Forelimb muscle (tissue), 1 donor: ENCODE measurements around the gene DSCAML1. TPM values are rescaled to one million over a fixed set of nuclear protein-coding genes. Genes with fewer than 3 reads are reported as not detected.

Source experiments
- DNase-seq: peaks from one replicate; pipeline ENCODE4 v3.0.0-alpha.2; 2013; ENCODE audit warnings: low read depth
- polyA plus RNA-seq: library from polyadenylated mRNA; unstranded; fragments of 120-200 nt; gene quantifications from one replicate; pipeline ENCODE4 v1.2.1, GENCODE V29; 2013; ENCODE audit not compliant: insufficient read length

Gene DSCAML1
- polyA plus RNA-seq, 1 donor: 0.63 TPM

GRCh38 chr11:117754030-117754429 is 43.0 kb downstream of the DSCAML1 start:
- DNase-seq: no peak

DNA sequence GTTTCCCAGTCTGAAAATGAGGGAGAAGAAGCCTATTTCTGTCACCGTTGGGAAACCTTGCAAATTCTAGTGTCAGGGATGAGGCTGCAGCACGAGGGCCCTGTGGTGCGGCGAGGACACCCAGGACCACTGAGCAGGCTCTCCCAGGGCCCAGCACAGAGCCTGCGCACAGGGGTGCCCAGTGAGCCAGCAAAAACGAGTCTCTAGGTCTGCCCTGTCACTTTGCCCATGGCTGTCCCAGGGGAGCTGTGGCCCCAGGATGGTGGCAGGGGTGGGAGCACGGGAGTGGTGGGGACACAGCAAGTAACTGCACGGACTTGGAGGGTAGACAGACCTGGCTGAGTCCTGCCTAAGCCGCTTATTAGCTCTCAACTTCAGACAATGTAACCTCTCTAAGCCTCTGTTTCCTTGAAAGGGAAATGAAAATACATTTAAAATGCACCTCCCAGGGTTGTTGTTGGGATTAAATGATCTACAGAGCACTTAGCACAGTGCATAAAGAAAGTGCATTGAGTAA is 44.2 kb downstream of the DSCAML1 start:
- DNase-seq: no peak

- DNase-seq: no peak
These were observed 44.9 kb downstream of the DSCAML1 start for GRCh38 chr11:117752071-117752470.

DNA sequence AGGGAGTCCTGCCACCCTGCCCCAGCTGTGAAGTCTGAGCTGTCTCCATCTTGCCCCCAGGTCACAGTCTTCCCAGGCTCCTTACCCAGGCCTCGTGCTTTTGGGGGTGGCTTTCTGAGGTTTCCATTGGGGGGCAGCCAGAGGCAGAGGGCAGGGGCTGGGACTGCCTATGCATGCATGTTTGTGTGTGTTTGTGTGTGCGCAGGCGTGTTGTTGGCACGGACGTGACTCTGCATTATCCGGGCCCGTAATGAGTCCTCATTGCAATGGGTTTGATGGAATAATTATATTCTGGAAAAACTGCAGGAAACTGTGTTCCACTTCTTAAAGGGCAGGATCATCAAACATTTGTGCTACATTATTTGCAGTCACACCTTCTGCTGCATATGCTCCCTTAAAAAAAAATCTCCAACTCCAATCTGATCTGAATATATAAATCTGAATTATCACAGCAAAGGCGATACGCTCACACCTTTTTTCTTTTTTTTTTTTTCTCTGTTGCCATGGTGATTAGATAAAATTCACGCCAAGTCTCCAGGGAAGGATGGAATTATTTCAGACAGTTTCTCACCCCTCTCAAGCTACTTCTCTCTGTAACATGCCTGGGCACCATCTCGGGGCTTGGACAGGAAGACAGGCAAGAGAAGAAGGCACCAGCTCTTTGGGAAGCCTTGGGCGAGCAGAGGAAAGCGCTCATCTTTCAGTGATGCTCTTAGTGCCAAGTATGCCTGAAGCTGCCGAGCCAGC is 45.9 kb downstream of the DSCAML1 start:
- DNase-seq: no peak

DNA sequence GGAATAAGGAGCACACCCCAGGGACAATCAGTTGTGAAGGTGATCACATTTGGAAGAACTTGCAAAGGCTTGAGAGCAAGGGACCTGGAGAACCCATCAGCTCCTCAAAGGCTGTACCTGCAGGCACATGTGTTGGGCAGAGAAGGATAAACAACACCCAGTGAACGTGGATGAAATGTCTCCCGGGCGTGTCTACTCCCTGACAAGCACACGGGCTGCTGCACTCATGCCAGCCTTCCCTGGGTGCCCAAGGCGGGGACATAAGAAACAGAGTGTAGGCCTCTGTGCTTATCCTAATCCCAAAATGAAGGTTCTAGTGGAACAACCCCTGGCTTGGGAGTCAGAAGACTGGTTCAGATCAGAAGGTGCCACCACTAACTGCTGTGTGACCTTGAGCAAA is 46.7 kb downstream of the DSCAML1 start:
- no peak for DNase-seq

DNA sequence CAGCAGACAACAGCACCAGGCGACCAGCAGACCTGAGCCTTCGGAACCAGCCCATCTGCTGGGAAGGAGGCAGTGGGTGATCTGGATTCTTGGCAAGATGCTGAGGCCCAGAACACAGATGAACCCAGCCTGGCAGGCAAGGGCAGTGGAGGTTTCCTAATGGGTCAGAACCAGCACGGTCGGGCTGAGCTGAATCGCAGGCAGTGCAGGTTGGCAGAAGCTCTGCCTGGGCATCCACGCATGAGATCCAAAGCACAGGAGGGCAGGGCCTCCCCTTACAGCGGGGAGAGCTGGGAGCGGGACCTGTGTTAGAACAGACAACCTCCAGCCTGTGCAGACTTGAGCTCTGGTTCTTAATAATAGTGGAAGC is 47.5 kb downstream of the DSCAML1 start:
- DNase-seq: no peak

- no peak for DNase-seq
These were observed 48.1 kb downstream of the DSCAML1 start for GRCh38 chr11:117748771-117749540.

GRCh38 chr11:117747892-117748291 is 49.1 kb downstream of the DSCAML1 start:
- no peak for DNase-seq

- no peak for DNase-seq
These were observed 51.7 kb downstream of the DSCAML1 start for GRCh38 chr11:117745346-117745745.

DNA sequence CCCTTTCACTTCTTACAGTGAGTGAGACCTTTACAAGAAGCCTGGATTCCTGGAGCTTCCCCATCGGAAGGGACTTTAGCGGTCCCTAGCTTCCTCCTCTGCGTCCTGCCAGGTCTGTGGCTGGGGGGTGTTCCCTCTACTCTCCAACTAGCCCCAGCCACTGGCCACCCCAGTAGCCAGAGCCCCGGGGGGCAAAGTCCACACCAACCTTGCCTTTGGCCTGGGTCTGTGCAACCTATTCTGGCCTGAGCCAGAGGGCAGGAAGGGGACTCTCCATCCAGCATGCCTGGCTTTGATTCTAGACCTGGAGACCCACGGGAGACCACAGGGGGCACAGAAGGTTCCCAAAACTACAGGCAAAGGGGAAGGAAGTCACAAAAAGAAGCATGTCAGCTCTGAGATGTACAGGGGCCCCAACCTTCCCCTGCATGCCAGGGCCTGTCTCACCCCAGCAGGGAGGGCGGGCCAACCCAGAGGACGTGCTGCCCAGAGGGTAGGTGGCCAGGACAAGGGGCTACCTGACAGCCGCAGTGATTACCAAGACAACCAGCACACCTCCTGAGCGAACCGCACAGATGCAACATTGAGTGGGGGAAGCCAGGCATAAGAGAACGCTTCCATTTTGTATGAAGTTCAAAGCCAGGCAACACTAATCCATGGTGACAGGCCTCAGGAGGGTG is 52.4 kb downstream of the DSCAML1 start:
- no peak for DNase-seq

GRCh38 chr11:117743121-117743815 is 53.7 kb downstream of the DSCAML1 start:
- DNase-seq: no peak

DNA sequence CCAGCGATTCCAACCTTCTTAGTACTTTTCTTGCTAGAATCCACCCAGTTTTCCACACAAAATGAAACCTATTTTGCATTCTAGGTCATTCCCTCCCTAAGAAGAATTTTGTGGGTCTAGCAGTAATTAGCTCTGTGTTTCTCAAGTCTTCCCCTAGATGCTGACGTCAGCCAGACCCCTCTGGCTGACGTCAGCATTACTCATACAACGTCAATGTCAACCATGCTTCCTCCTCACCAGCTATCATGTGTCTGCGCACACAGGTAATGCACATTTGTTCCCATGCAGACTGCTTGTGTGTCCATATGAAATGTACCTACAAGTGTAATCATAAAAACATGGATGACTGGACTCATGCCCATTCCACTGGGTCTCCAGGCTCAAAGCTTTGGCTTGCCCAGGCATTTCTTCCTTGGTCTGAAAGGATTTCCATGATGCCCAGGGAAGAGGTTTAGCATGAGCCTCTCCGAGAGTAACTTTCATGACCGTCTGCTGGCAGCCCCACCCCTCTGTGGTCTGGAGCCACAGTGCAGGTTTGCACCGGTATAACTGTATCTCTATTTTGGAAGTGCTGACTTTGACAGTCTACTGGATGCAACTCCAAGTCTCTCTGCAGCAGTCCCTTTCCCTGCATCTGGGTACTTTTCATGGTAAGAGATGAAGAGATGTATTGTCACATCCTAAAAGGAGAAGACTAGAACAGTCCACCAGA is 58.6 kb downstream of the DSCAML1 start:
- DNase-seq: no peak

DNA sequence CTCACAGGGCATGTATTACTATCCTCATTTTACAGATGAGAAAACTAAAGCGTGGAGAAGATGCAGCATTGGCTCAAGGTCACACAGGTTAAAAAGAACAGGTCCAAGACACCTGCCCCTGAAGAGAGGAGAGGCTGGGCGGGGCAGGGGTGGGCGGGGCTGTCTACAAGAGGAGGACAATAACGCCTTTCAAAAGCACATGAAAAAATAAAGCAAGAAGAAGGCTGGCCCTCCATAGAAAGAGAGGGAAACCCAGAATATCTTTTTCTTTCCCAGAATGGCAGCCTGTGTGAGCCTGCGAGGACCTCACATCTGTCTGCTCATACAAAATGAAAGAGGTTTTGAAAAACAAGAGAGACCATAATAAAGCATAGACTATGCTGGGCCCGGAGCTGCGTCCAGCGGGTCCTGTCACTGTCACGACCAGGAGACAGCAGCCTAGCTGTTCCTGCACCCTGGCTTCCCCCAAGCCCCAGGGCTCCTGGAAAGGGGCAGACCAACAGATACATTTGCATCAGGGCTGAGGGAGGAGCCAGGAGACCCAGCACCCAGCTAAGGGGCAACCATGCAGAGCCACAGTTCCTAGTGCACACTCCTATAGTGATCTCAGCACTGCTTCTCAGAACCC is 61.6 kb downstream of the DSCAML1 start:
- DNase-seq: no peak

- no peak for DNase-seq
These were observed 62.4 kb downstream of the DSCAML1 start for GRCh38 chr11:117734601-117735024.

DNA sequence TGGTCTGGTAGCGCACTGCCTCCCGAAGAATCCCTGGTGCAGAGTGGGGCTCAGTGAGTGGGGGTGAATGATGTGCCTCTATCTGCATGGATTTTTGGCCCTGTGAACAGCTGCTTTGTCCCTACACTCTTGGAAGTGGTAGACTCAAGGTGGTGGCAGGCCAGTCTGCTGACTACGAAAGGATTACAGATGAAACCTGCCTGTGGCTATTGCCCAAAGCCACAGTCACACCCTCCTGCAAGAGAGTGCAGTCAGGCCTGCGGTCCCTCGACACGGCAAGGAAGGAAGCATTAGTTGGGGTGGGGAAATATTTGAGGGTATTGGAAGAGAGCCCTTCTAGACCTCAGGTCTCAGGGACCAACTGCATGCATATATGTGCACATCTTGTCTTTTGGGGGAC is 63.7 kb downstream of the DSCAML1 start:
- DNase-seq: no peak

DNA sequence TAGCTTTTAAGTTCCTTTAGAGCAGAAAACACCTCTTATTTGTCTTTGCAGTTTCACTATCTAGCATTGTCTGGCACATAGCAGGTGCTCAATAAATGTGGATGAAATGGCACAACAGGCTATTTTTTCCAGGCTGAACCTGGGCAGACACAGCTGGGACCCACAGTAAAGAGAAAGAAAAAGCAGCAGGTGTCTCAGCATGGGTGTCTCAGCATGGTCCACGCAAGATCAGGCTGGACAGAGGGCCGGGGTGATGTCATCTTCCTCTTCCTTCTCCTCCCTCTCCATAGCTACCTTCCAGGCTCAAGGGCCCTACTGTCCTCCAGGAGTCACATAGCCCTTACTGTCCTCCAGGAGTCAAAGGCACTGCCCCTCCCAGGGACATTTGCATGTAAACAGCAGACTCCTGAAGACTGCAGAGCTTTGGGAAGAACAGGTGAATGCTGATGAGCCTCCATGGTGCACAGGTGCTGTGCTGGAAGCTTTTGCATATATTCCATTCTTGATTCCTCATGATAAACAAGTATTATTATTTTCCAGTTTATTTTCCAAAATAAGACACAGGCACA is 65.2 kb downstream of the DSCAML1 start:
- no peak for DNase-seq

DNA sequence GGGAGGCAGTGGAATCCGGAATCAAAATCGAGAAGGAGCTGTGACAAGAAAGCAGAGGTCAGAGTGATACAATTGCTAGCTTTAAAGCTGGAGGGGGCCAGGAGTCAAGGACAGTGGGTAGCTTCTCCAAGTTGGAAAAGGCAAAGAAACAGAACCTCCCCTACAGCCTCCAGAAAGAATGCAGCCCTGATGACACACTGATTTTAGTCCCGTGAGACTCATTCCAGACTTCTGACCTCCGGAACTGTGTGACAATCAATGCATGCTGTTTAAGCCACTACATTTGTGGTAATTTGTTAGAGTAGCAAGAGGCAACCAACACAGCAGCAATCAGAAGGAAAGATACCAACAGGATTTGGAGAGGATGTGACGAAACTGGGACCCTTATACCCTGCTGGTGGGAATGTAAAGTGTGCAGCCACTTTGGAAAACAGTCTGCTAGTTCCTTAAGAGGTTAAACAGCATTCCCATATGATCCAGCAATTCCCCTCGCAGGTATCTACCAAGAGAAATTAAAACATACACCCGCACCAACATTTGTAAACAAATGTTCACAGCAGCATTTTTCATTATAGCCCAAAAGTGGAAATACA is 66.7 kb downstream of the DSCAML1 start:
- DNase-seq: no peak

DNA sequence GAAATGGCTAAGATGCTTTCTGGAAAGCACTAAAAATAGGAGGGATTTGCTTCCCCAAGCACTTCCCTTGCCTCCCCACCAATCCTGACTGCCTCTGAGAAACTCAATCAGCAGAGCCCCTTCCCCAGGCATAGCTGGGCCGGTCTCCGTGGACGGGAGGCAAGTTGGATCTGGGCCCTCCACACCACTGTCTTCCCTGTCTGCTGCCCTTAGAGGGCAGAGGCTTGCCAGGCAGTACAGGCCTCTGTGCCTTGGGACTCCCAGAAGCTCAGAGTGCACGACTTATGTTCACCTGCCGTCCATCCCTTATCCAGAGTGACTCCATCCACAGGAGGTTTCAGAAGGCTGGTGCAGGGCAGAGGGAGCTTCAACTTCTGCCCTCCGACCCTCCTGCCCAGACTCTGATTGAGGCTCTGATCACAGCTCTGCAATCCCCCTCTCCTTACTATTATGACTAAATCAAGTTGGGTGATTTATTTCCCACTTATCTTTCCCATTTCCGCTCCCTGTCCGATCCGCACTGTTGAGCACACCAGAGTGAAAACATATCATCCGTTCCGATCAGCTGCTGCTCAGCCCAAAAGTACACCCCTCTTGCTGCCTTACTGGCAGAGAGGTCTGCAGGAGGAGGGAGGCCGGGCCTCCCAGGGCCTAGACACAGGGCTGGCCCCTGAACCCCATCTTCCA is 71.8 kb downstream of the DSCAML1 start:
- DNase-seq: no peak

DNA sequence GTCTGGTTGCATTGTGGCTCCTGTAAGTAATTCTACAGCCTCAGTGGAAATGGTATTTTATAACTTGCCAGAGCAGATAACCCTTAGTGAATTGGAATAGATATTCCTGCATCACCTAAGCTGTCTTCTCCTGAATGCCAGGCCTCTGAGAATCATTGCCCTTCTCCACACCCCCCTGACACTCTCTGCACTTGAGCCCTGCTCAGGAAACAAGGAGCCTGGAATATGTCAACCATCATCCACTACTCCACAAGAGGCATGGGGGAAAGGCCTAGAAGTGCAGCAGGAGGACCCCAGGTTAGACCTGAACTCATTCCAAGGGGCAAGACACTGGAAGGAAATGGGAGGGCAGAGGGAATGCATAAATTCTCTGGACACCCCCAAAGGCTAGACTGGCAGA is 72.4 kb downstream of the DSCAML1 start:
- DNase-seq: no peak
